ENCODE results near the gene ZCCHC18. TPM values are rescaled to one million over a fixed set of nuclear protein-coding genes. Genes with fewer than 3 reads are reported as not detected.

Gene ZCCHC18
- total RNA-seq, 2 donors from 2014 or later, result 2.3 TPM

- peaks cover 11% of the 10 kb centered on the region for H3K9me3 Mint-ChIP-seq
- H3K27ac Mint-ChIP-seq, result no peak overlapping the region
- Histone ChIP-seq H3K4me3 (ENCODE audit: low read length) (no peak overlapping the region), H3K4me1 (ENCODE audit: control insufficient read depth, insufficient read depth, low read length) (no peaks in the 10 kb centered on the region), H3K9ac (ENCODE audit: extremely low read depth, low read length, poor library complexity, severe bottlenecking) (no peak overlapping the region), H3K36me3 (ENCODE audit: control insufficient read depth, insufficient read depth, low read length) (no peaks in the 10 kb centered on the region), H3K27ac (ENCODE audit: low read depth, low read length) (no peak overlapping the region), H3K9me3 (ENCODE audit: control insufficient read depth, low read length) (no peaks in the 10 kb centered on the region), H3K27me3 (ENCODE audit: control insufficient read depth, insufficient read depth, low read length, poor library complexity, severe bottlenecking) (no peaks in the 10 kb centered on the region)
- H3K36me3 Mint-ChIP-seq (ENCODE audit: low read depth), result no peaks in the 10 kb centered on the region
- TF ChIP-seq CTCF (conservative IDR thresholded peaks at IDR 0.05), result no peak
- H3K4me1 Mint-ChIP-seq, result no peaks in the 10 kb centered on the region
- no peak for DNase-seq
- H3K4me3 Mint-ChIP-seq, result no peak overlapping the region
- 86% methylated on average over 4 of the region's 4 CpGs; no CpG with 5 or more reads in 1 of the 2 experiments for WGBS, 2 experiments (ENCODE audit: insufficient coverage in 1 of 2, insufficient read length in 1 of 2)
- peaks cover 14% of the 10 kb centered on the region for H3K27me3 Mint-ChIP-seq (ENCODE audit: insufficient read depth)
These were observed 28.3 kb upstream of the ZCCHC18 start for GRCh38 chrX:104084063-104084462.

GRCh38 chrX:104084534-104085277 is 27.6 kb upstream of the ZCCHC18 start:
- 83 to 100% methylated on average over 2 to 5 of the region's 5 CpGs for WGBS, 2 experiments (ENCODE audit: insufficient coverage in 1 of 2, insufficient read length in 1 of 2)
- no peak overlapping the region for H3K4me3 Mint-ChIP-seq

GRCh38 chrX:104085477-104085876 is 26.8 kb upstream of the ZCCHC18 start:
- H3K9me3 ChIP-seq (ENCODE audit: control insufficient read depth, low read length), result no peaks in the 10 kb centered on the region
- H3K4me1 ChIP-seq (ENCODE audit: control insufficient read depth, insufficient read depth, low read length), result no peaks in the 10 kb centered on the region
- H3K27me3 ChIP-seq (ENCODE audit: control insufficient read depth, insufficient read depth, low read length, poor library complexity, severe bottlenecking), result no peaks in the 10 kb centered on the region
- H3K27ac ChIP-seq (ENCODE audit: low read depth, low read length), result no peak overlapping the region
- no peak overlapping the region for H3K9ac ChIP-seq (ENCODE audit: extremely low read depth, low read length, poor library complexity, severe bottlenecking)
- no peaks in the 10 kb centered on the region for H3K36me3 ChIP-seq (ENCODE audit: control insufficient read depth, insufficient read depth, low read length)
- WGBS, 2 experiments (ENCODE audit: insufficient coverage in 1 of 2, insufficient read length in 1 of 2), result 91 to 100% methylated on average over 1 to 7 of the region's 7 CpGs
- H3K27ac Mint-ChIP-seq, result no peak overlapping the region
- TF ChIP-seq CTCF (conservative IDR thresholded peaks at IDR 0.05), result no peak
- no peaks in the 10 kb centered on the region for H3K36me3 Mint-ChIP-seq (ENCODE audit: low read depth)
- H3K4me3 ChIP-seq (ENCODE audit: low read length), result no peak overlapping the region
- no peaks in the 10 kb centered on the region for H3K4me1 Mint-ChIP-seq
- DNase-seq, result no peak
- peaks cover 14% of the 10 kb centered on the region for H3K27me3 Mint-ChIP-seq (ENCODE audit: insufficient read depth)
- no peak overlapping the region for H3K4me3 Mint-ChIP-seq
- peaks cover 11% of the 10 kb centered on the region for H3K9me3 Mint-ChIP-seq

More at GRCh38 chrX:104084534-104085277, 27.6 kb upstream of the ZCCHC18 start:
- H3K27ac Mint-ChIP-seq, result no peak overlapping the region
- H3K36me3 ChIP-seq (ENCODE audit: control insufficient read depth, insufficient read depth, low read length), result no peaks in the 10 kb centered on the region
- no peak for TF ChIP-seq CTCF (conservative IDR thresholded peaks at IDR 0.05)
- H3K4me3 ChIP-seq (ENCODE audit: low read length), result no peak overlapping the region
- no peaks in the 10 kb centered on the region for H3K4me1 ChIP-seq (ENCODE audit: control insufficient read depth, insufficient read depth, low read length)
- H3K9ac ChIP-seq (ENCODE audit: extremely low read depth, low read length, poor library complexity, severe bottlenecking), result no peak overlapping the region
- H3K9me3 Mint-ChIP-seq, result peaks cover 11% of the 10 kb centered on the region
- H3K36me3 Mint-ChIP-seq (ENCODE audit: low read depth), result no peaks in the 10 kb centered on the region
- no peak overlapping the region for H3K27ac ChIP-seq (ENCODE audit: low read depth, low read length)
- peaks cover 14% of the 10 kb centered on the region for H3K27me3 Mint-ChIP-seq (ENCODE audit: insufficient read depth)
- no peaks in the 10 kb centered on the region for H3K9me3 ChIP-seq (ENCODE audit: control insufficient read depth, low read length)
- no peaks in the 10 kb centered on the region for H3K4me1 Mint-ChIP-seq
- no peaks in the 10 kb centered on the region for H3K27me3 ChIP-seq (ENCODE audit: control insufficient read depth, insufficient read depth, low read length, poor library complexity, severe bottlenecking)
- DNase-seq, result no peak

Measured in endodermal cell (in vitro differentiated cells).